Measurements from ENCODE around the gene CASQ1.

CASQ1 gene

GRCh38 chr1:160189649-160190625 is at the start of gene CASQ1:
Gene CASQ1 (plus strand): TSS chr1:160190575. CDS start chr1:160190752, 177 bp downstream.
- no peak for DNase-seq (ENCODE audit: low read depth, low spot score)

- DNase-seq (ENCODE audit: low read depth, low spot score): no peak
These were observed 46.7 kb upstream of the CASQ1 start for GRCh38 chr1:160143695-160144094.

GRCh38 chr1:160144921-160145320 is 45.5 kb upstream of the CASQ1 start:
- no peak for DNase-seq (ENCODE audit: low read depth, low spot score)

- no peak for DNase-seq (ENCODE audit: low read depth, low spot score)
These were observed 44.3 kb upstream of the CASQ1 start for GRCh38 chr1:160146107-160146506.

- no peak for DNase-seq (ENCODE audit: low read depth, low spot score)
These were observed 42.3 kb upstream of the CASQ1 start for GRCh38 chr1:160148121-160148520.

- no peak for DNase-seq (ENCODE audit: low read depth, low spot score)
These were observed 41.1 kb upstream of the CASQ1 start for GRCh38 chr1:160149233-160149632.

- DNase-seq (ENCODE audit: low read depth, low spot score): no peak
These were observed 40.7 kb upstream of the CASQ1 start for GRCh38 chr1:160149716-160150115.

- no peak for DNase-seq (ENCODE audit: low read depth, low spot score)
These were observed 39.1 kb upstream of the CASQ1 start, which contains the start of gene ATP1A4 for GRCh38 chr1:160151303-160151702. Gene ATP1A4 (plus strand): TSS chr1:160151603. CDS start chr1:160152041, 438 bp downstream.

- no peak for DNase-seq (ENCODE audit: low read depth, low spot score)
These were observed 35.6 kb upstream of the CASQ1 start for GRCh38 chr1:160154790-160155189.

GRCh38 chr1:160156361-160156760 is 34.0 kb upstream of the CASQ1 start:
- no peak for DNase-seq (ENCODE audit: low read depth, low spot score)

GRCh38 chr1:160157174-160157573 is 33.2 kb upstream of the CASQ1 start:
- DNase-seq (ENCODE audit: low read depth, low spot score): no peak

- DNase-seq (ENCODE audit: low read depth, low spot score): no peak
These were observed 32.3 kb upstream of the CASQ1 start for GRCh38 chr1:160158031-160158430.

- no peak for DNase-seq (ENCODE audit: low read depth, low spot score)
These were observed 31.8 kb upstream of the CASQ1 start for GRCh38 chr1:160158534-160158933.

- no peak for DNase-seq (ENCODE audit: low read depth, low spot score)
These were observed 30.5 kb upstream of the CASQ1 start for GRCh38 chr1:160159846-160160245.

GRCh38 chr1:160161965-160162705 is 28.2 kb upstream of the CASQ1 start:
- DNase-seq (ENCODE audit: low read depth, low spot score): no peak

GRCh38 chr1:160162931-160163330 is 27.4 kb upstream of the CASQ1 start:
- DNase-seq (ENCODE audit: low read depth, low spot score): no peak

- no peak for DNase-seq (ENCODE audit: low read depth, low spot score)
These were observed 26.8 kb upstream of the CASQ1 start for GRCh38 chr1:160163615-160164014.

- DNase-seq (ENCODE audit: low read depth, low spot score): no peak
These were observed 26.3 kb upstream of the CASQ1 start for GRCh38 chr1:160164121-160164520.

GRCh38 chr1:160166166-160166868 is 24.1 kb upstream of the CASQ1 start:
- no peak for DNase-seq (ENCODE audit: low read depth, low spot score)

- no peak for DNase-seq (ENCODE audit: low read depth, low spot score)
These were observed 23.3 kb upstream of the CASQ1 start for GRCh38 chr1:160167056-160167455.

GRCh38 chr1:160167580-160167979 is 22.8 kb upstream of the CASQ1 start:
- no peak for DNase-seq (ENCODE audit: low read depth, low spot score)

GRCh38 chr1:160168016-160168415 is 22.4 kb upstream of the CASQ1 start:
- no peak for DNase-seq (ENCODE audit: low read depth, low spot score)
